Measurements from ENCODE around the gene PARVB. TPM values are rescaled to one million over a fixed set of nuclear protein-coding genes. Genes with fewer than 3 reads are reported as not detected.

PARVB gene
- total RNA-seq, 1 donor from 2014 or later = 49.3 TPM

- Histone ChIP-seq H3K9me3 (no peaks in the 10 kb centered on the region), H3K4me3 (no peak overlapping the region), H3K4me1 (no peaks in the 10 kb centered on the region), H3K36me3 (no peaks in the 10 kb centered on the region), H3K27me3 (peaks cover 4% of the 10 kb centered on the region), H3K27ac (no peak overlapping the region)
- no peak for TF ChIP-seq CTCF (IDR thresholded peaks at IDR 0.05)
- intact Hi-C loops (cut with DNase I) = no loop called here
- ATAC-seq = no peak
- DNase-seq = no peak
Measured at GRCh38 chr22:44199164-44199563, 175.1 kb downstream of the PARVB start.

GRCh38 chr22:44199866-44200265, 175.8 kb downstream of the PARVB start:
- no peak for DNase-seq
- H3K27ac ChIP-seq = no peak overlapping the region
- TF ChIP-seq CTCF (IDR thresholded peaks at IDR 0.05) = no peak
- intact Hi-C loops (cut with DNase I) = no loop called here
- no peak overlapping the region for H3K4me3 ChIP-seq
- no peaks in the 10 kb centered on the region for H3K4me1 ChIP-seq
- no peak for ATAC-seq
- peaks cover 4% of the 10 kb centered on the region for H3K27me3 ChIP-seq
- H3K9me3 ChIP-seq = no peaks in the 10 kb centered on the region
- no peaks in the 10 kb centered on the region for H3K36me3 ChIP-seq

- intact Hi-C loops (cut with DNase I) = no loop called here
- Histone ChIP-seq H3K4me1 (no peaks in the 10 kb centered on the region), H3K27me3 (peaks cover 4% of the 10 kb centered on the region), H3K9me3 (no peaks in the 10 kb centered on the region), H3K4me3 (no peak overlapping the region), H3K27ac (no peak overlapping the region), H3K36me3 (no peaks in the 10 kb centered on the region)
- DNase-seq (no peak), ATAC-seq (no peak)
- no peak for TF ChIP-seq CTCF (IDR thresholded peaks at IDR 0.05)
Measured at GRCh38 chr22:44200451-44200850, 176.3 kb downstream of the PARVB start.

GRCh38 chr22:44200855-44201550, 176.9 kb downstream of the PARVB start:
- no peak overlapping the region for H3K4me3 ChIP-seq
- no peak overlapping the region for H3K27ac ChIP-seq
- DNase-seq (no peak), ATAC-seq (no peak)
- peaks cover 4% of the 10 kb centered on the region for H3K27me3 ChIP-seq
- no peaks in the 10 kb centered on the region for H3K36me3 ChIP-seq
- no peaks in the 10 kb centered on the region for H3K9me3 ChIP-seq
- intact Hi-C loops (cut with DNase I) = no loop called here
- no peak for TF ChIP-seq CTCF (IDR thresholded peaks at IDR 0.05)
- no peaks in the 10 kb centered on the region for H3K4me1 ChIP-seq

GRCh38 chr22:44201665-44202064, 177.6 kb downstream of the PARVB start:
- Histone ChIP-seq H3K4me3 (no peak overlapping the region), H3K27ac (no peak overlapping the region), H3K4me1 (no peaks in the 10 kb centered on the region), H3K27me3 (peaks cover 4% of the 10 kb centered on the region), H3K36me3 (no peaks in the 10 kb centered on the region), H3K9me3 (no peaks in the 10 kb centered on the region)
- intact Hi-C loops (cut with DNase I) = no loop called here
- ATAC-seq (no peak), DNase-seq (no peak)
- no peak for TF ChIP-seq CTCF (IDR thresholded peaks at IDR 0.05)

Measured in upper lobe of right lung (tissue), 1 donor.